GM21367 (cell line): ENCODE measurements around the gene SCAND1.

Experiments
- ATAC-seq: cut with Tn5 transposase; IDR thresholded peaks from one replicate; pipeline ENCODE4 v1.9.1; 2021; ENCODE audit not compliant: unreplicated experiment

SCAND1 gene

DNA sequence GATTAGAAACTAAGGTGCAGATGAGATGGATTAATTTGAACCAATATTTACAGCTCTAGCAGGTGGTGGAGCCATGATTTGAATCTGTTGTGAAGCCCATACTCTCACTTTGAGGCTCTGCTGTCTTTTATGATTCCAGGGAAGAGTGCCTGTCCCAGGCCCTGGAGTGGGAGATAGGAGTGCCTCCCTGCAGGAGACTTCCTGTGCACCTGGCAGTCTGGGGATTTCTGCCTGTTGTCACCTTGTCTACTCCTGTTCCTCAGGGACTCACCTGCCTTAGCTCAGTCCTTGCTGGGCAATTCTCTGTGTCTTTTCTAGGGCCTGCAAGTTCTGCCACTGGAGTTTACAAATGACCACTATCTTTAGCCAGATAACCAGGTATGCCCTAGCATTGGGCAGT lies 46.3 kb downstream of the SCAND1 start:
- no peak for ATAC-seq

DNA sequence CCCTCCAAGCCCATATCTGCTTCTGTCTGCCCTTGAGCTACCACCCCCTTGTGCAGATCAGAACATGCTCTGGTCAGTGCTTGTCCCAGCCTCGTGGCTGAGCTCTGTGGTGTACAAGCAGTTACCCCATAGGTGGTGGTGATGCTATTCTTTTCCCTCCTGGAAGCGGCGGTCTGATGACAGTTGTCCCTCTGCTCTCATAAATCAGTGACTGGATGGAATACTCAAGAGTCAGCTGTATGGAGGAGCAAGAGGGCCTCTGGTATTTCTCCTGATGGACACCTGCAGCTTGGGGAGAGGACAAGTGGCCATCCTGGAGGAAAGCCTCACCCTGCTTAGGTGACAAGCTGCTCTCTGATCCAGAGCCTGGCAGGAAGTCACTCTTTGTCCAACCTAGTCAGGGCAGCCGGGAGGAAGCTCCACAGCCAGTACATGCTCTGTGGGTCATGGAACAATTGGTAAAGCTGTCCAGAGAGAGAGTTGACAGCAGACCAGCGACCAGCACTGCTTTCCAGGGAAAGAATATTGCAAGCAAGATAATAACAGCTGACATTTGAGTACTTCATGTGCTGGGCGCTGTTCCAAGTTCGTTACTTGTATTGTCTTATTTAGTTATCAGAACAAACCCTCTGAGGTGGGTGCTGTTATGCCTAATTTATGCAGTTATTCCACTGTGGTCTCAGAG lies 47.1 kb downstream of the SCAND1 start:
- ATAC-seq: no peak

DNA sequence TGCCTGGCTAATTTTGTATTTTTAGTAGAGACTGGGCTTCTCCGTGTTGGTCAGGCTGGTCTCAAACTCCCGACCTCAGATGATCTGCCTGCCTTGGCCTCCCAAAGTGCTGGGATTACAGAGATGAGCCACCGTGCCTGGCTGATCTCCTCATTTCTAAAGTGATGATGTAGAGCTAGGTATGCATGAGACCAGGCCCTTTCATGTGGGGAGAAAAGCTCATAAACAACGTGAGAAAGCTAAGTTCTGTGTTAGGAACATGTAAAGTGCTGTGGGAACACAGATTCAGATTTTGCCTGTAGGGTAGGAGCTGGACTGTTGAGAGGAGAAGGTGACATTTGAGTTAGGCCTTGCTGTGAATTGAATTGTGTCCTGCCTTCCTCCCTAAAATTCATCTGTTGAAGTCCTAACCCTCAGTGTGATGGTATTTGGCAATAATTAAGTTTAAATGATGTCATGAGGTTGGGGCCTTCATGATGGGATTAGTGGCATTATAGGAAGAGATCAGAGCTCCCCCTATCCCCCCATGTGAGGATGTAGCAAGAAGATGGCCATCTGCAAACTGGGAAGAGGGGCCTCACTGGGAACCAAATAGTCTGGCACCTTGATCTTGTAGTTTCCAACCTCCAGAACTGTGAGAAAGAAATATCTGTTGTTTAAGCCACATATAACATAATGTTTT lies 49.2 kb downstream of the SCAND1 start:
- ATAC-seq: no peak

DNA sequence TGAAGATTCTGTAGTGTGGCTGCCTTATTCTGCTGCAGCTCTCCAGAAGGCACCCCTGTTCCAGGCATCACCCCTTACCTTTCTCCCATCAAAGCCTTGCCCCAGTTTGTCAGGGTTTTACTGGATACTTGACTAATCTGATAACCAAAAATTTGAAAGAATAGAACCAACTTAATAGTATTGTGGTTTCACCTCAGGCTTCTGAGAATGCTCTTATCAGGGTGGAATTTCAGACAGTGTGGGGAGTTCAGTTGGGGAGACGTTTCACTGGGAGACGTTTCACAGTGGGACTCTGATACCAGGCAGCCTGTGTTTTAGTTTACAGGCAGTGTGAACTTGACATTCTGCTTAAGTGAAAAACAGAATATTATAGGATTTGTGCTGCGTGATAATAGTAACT lies 50.5 kb downstream of the SCAND1 start:
- no peak for ATAC-seq
